Measurements from ENCODE around the gene SAMD9L.

SAMD9L gene
- total RNA-seq = 60.6 to 72.2 (median 69.2) reads per million in 3 donors

- H3K4me3 ChIP-seq (ENCODE audit: insufficient read depth, low read depth, low read length, poor library complexity, severe bottlenecking) = peak within 1 kb of the TSS; percentile 62
- no peak for DNase-seq
- H3K27ac ChIP-seq (ENCODE audit: insufficient read depth, low read length, poor library complexity, severe bottlenecking) = peak within 1 kb of the TSS; percentile 59
- H3K9me3 ChIP-seq (ENCODE audit: control insufficient read depth, low read length) = no peaks in the 10 kb centered on the region
- H3K27me3 ChIP-seq (replicated peaks; ENCODE audit: control insufficient read depth, insufficient read depth, low read length, poor library complexity, severe bottlenecking) = no peaks in the 10 kb centered on the region
- H3K36me3 ChIP-seq (ENCODE audit: control insufficient read depth, insufficient read depth, low read length) = peaks cover 25% of the 10 kb centered on the region
- H3K4me1 ChIP-seq (ENCODE audit: control insufficient read depth, insufficient read depth, low read length, poor library complexity, severe bottlenecking) = peaks cover 10% of the 10 kb centered on the region
Measured at GRCh38 chr7:93148144-93148543, at the start of gene SAMD9L. TSS of gene SAMD9L (minus strand) at chr7:93148385. CDS start at chr7:93135971, 12,414 bp downstream.

GRCh38 chr7:93196336-93196735, 48.2 kb upstream of the SAMD9L start:
- DNase-seq = no peak
- H3K27ac ChIP-seq (ENCODE audit: insufficient read depth, low read length, poor library complexity, severe bottlenecking) = no peak overlapping the region
- H3K36me3 ChIP-seq (ENCODE audit: control insufficient read depth, insufficient read depth, low read length) = no peaks in the 10 kb centered on the region
- H3K9me3 ChIP-seq (ENCODE audit: control insufficient read depth, low read length) = no peaks in the 10 kb centered on the region
- no peaks in the 10 kb centered on the region for H3K4me1 ChIP-seq (ENCODE audit: control insufficient read depth, insufficient read depth, low read length, poor library complexity, severe bottlenecking)
- H3K27me3 ChIP-seq (replicated peaks; ENCODE audit: control insufficient read depth, insufficient read depth, low read length, poor library complexity, severe bottlenecking) = peaks cover 7% of the 10 kb centered on the region
- H3K4me3 ChIP-seq (ENCODE audit: insufficient read depth, low read depth, low read length, poor library complexity, severe bottlenecking) = no peak overlapping the region

- Histone ChIP-seq H3K36me3 (ENCODE audit: control insufficient read depth, insufficient read depth, low read length) (no peaks in the 10 kb centered on the region), H3K4me1 (ENCODE audit: control insufficient read depth, insufficient read depth, low read length, poor library complexity, severe bottlenecking) (no peaks in the 10 kb centered on the region), H3K4me3 (ENCODE audit: insufficient read depth, low read depth, low read length, poor library complexity, severe bottlenecking) (no peak overlapping the region), H3K27me3 (replicated peaks; ENCODE audit: control insufficient read depth, insufficient read depth, low read length, poor library complexity, severe bottlenecking) (peaks cover 8% of the 10 kb centered on the region), H3K9me3 (ENCODE audit: control insufficient read depth, low read length) (no peaks in the 10 kb centered on the region), H3K27ac (ENCODE audit: insufficient read depth, low read length, poor library complexity, severe bottlenecking) (no peak overlapping the region)
- DNase-seq = no peak
Measured at GRCh38 chr7:93194386-93194785, 46.2 kb upstream of the SAMD9L start.

- Histone ChIP-seq H3K27ac (ENCODE audit: insufficient read depth, low read length, poor library complexity, severe bottlenecking) (no peak overlapping the region), H3K27me3 (replicated peaks; ENCODE audit: control insufficient read depth, insufficient read depth, low read length, poor library complexity, severe bottlenecking) (peaks cover 9% of the 10 kb centered on the region), H3K4me3 (ENCODE audit: insufficient read depth, low read depth, low read length, poor library complexity, severe bottlenecking) (no peak overlapping the region), H3K36me3 (ENCODE audit: control insufficient read depth, insufficient read depth, low read length) (no peaks in the 10 kb centered on the region), H3K4me1 (ENCODE audit: control insufficient read depth, insufficient read depth, low read length, poor library complexity, severe bottlenecking) (no peaks in the 10 kb centered on the region), H3K9me3 (ENCODE audit: control insufficient read depth, low read length) (no peaks in the 10 kb centered on the region)
- DNase-seq = no peak
Measured at GRCh38 chr7:93188870-93189634, 40.9 kb upstream of the SAMD9L start.

- H3K27ac ChIP-seq (ENCODE audit: insufficient read depth, low read length, poor library complexity, severe bottlenecking) = no peak overlapping the region
- no peak overlapping the region for H3K4me3 ChIP-seq (ENCODE audit: insufficient read depth, low read depth, low read length, poor library complexity, severe bottlenecking)
- H3K27me3 ChIP-seq (replicated peaks; ENCODE audit: control insufficient read depth, insufficient read depth, low read length, poor library complexity, severe bottlenecking) = peaks cover 2% of the 10 kb centered on the region
- H3K4me1 ChIP-seq (ENCODE audit: control insufficient read depth, insufficient read depth, low read length, poor library complexity, severe bottlenecking) = no peaks in the 10 kb centered on the region
- no peak for DNase-seq
- no peaks in the 10 kb centered on the region for H3K36me3 ChIP-seq (ENCODE audit: control insufficient read depth, insufficient read depth, low read length)
- H3K9me3 ChIP-seq (ENCODE audit: control insufficient read depth, low read length) = no peaks in the 10 kb centered on the region
Measured at GRCh38 chr7:93185303-93186027, 37.3 kb upstream of the SAMD9L start.

GRCh38 chr7:93179173-93179572, 31.0 kb upstream of the SAMD9L start:
- no peaks in the 10 kb centered on the region for H3K4me1 ChIP-seq (ENCODE audit: control insufficient read depth, insufficient read depth, low read length, poor library complexity, severe bottlenecking)
- H3K27ac ChIP-seq (ENCODE audit: insufficient read depth, low read length, poor library complexity, severe bottlenecking) = no peak overlapping the region
- H3K27me3 ChIP-seq (replicated peaks; ENCODE audit: control insufficient read depth, insufficient read depth, low read length, poor library complexity, severe bottlenecking) = no peaks in the 10 kb centered on the region
- H3K9me3 ChIP-seq (ENCODE audit: control insufficient read depth, low read length) = no peaks in the 10 kb centered on the region
- H3K36me3 ChIP-seq (ENCODE audit: control insufficient read depth, insufficient read depth, low read length) = no peaks in the 10 kb centered on the region
- no peak overlapping the region for H3K4me3 ChIP-seq (ENCODE audit: insufficient read depth, low read depth, low read length, poor library complexity, severe bottlenecking)
- DNase-seq = no peak

GRCh38 chr7:93178213-93178612, 30.0 kb upstream of the SAMD9L start:
- Histone ChIP-seq H3K4me1 (ENCODE audit: control insufficient read depth, insufficient read depth, low read length, poor library complexity, severe bottlenecking) (no peaks in the 10 kb centered on the region), H3K27me3 (replicated peaks; ENCODE audit: control insufficient read depth, insufficient read depth, low read length, poor library complexity, severe bottlenecking) (no peaks in the 10 kb centered on the region), H3K36me3 (ENCODE audit: control insufficient read depth, insufficient read depth, low read length) (no peaks in the 10 kb centered on the region), H3K4me3 (ENCODE audit: insufficient read depth, low read depth, low read length, poor library complexity, severe bottlenecking) (no peak overlapping the region), H3K27ac (ENCODE audit: insufficient read depth, low read length, poor library complexity, severe bottlenecking) (no peak overlapping the region), H3K9me3 (ENCODE audit: control insufficient read depth, low read length) (no peaks in the 10 kb centered on the region)
- no peak for DNase-seq

- DNase-seq = no peak
- Histone ChIP-seq H3K27ac (ENCODE audit: insufficient read depth, low read length, poor library complexity, severe bottlenecking) (no peak overlapping the region), H3K4me1 (ENCODE audit: control insufficient read depth, insufficient read depth, low read length, poor library complexity, severe bottlenecking) (no peaks in the 10 kb centered on the region), H3K36me3 (ENCODE audit: control insufficient read depth, insufficient read depth, low read length) (no peaks in the 10 kb centered on the region), H3K4me3 (ENCODE audit: insufficient read depth, low read depth, low read length, poor library complexity, severe bottlenecking) (no peak overlapping the region), H3K9me3 (ENCODE audit: control insufficient read depth, low read length) (no peaks in the 10 kb centered on the region), H3K27me3 (replicated peaks; ENCODE audit: control insufficient read depth, insufficient read depth, low read length, poor library complexity, severe bottlenecking) (no peaks in the 10 kb centered on the region)
Measured at GRCh38 chr7:93176992-93177580, 28.9 kb upstream of the SAMD9L start.

- Histone ChIP-seq H3K4me1 (ENCODE audit: control insufficient read depth, insufficient read depth, low read length, poor library complexity, severe bottlenecking) (no peaks in the 10 kb centered on the region), H3K4me3 (ENCODE audit: insufficient read depth, low read depth, low read length, poor library complexity, severe bottlenecking) (no peak overlapping the region), H3K36me3 (ENCODE audit: control insufficient read depth, insufficient read depth, low read length) (no peaks in the 10 kb centered on the region), H3K27ac (ENCODE audit: insufficient read depth, low read length, poor library complexity, severe bottlenecking) (no peak overlapping the region), H3K27me3 (replicated peaks; ENCODE audit: control insufficient read depth, insufficient read depth, low read length, poor library complexity, severe bottlenecking) (no peaks in the 10 kb centered on the region), H3K9me3 (ENCODE audit: control insufficient read depth, low read length) (no peaks in the 10 kb centered on the region)
- no peak for DNase-seq
Measured at GRCh38 chr7:93175219-93175618, 27.0 kb upstream of the SAMD9L start.

GRCh38 chr7:93172683-93173082, 24.5 kb upstream of the SAMD9L start:
- Histone ChIP-seq H3K4me1 (ENCODE audit: control insufficient read depth, insufficient read depth, low read length, poor library complexity, severe bottlenecking) (no peaks in the 10 kb centered on the region), H3K4me3 (ENCODE audit: insufficient read depth, low read depth, low read length, poor library complexity, severe bottlenecking) (no peak overlapping the region), H3K9me3 (ENCODE audit: control insufficient read depth, low read length) (no peaks in the 10 kb centered on the region), H3K27ac (ENCODE audit: insufficient read depth, low read length, poor library complexity, severe bottlenecking) (no peak overlapping the region), H3K36me3 (ENCODE audit: control insufficient read depth, insufficient read depth, low read length) (no peaks in the 10 kb centered on the region), H3K27me3 (replicated peaks; ENCODE audit: control insufficient read depth, insufficient read depth, low read length, poor library complexity, severe bottlenecking) (no peaks in the 10 kb centered on the region)
- DNase-seq = no peak

Measured in effector memory CD4-positive, alpha-beta T cell (primary cell).